ENCODE results near the gene CPT1C. TPM values are rescaled to one million over a fixed set of nuclear protein-coding genes. Genes with fewer than 3 reads are reported as not detected.

The CPT1C gene
- total and polyA plus RNA-seq, 4 donors = 0.37 to 0.75 (median 0.59) TPM

DNA sequence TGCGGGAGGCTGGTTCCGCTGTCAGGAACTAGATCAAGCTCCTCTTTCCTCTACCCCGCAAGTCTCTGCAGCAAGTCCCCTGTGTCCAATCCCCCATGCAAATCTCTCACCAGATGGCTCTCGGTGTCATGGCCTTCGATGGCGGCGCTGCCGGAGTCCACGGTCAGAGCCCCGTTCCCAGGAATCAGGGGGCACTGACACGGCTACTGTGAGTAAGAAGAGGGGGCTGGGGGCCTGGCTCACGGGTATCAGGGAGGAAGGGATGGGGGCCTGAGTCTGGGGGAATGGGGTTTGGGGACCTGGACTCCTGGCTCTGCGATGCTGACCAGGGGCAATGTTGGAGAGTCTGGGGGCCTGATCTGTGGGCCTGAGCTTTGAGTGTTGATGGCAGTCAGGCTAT lies 44.9 kb upstream of the CPT1C start (continued):
- no peak for TF ChIP-seq SP1 (IDR thresholded peaks at IDR 0.05)
- no peak for TF ChIP-seq YY1 (IDR thresholded peaks at IDR 0.05)
- TF ChIP-seq GABPA (IDR thresholded peaks at IDR 0.05 in 1 of 2, conservative IDR thresholded peaks at IDR 0.05 in 1 of 2) = no peak
- TF ChIP-seq HNF4G (IDR thresholded peaks at IDR 0.05) = no peak
- TF ChIP-seq RAD21 (IDR thresholded peaks at IDR 0.05) = no peak
- no peak for TF ChIP-seq JUND (IDR thresholded peaks at IDR 0.05)
- TF ChIP-seq, protein P1, sequence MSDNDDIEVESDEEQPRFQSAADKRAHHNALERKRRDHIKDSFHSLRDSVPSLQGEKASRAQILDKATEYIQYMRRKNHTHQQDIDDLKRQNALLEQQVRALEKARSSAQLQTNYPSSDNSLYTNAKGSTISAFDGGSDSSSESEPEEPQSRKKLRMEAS (IDR thresholded peaks at IDR 0.05) = no peak
- TF ChIP-seq RXRA (IDR thresholded peaks at IDR 0.05) = no peak
- TF ChIP-seq TAF1 (conservative IDR thresholded peaks at IDR 0.05) = no peak

DNA sequence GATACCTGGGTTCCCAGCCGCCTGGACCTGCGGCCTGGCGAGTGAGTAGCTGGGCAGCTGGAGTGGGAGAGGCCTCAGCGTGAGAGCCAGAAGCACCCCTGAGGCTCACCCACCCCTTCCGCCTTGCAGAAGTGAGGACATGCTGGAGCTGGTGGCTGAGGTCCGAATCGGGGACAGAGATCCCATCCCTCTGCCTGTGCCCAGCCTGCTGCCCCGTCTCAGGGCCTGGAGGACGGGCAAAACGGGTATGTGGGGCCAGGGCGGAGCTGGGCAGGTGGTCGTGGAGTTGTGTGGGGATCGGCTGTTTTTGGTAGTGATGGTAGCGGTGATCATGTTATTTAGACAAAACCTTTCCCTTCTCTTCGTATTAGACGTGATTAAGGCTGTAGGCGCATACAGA lies 44.3 kb upstream of the CPT1C start:
- peaks cover 10 to 31% (median 24%) of the 10 kb centered on the region in 4 donors for H3K36me3 ChIP-seq (ENCODE audit: control insufficient read depth in 4 of 4, insufficient read depth in 3 of 4, low read depth in 1 of 4, low read length in 3 of 4)
- H3K9me3 ChIP-seq (ENCODE audit: control insufficient read depth in 4 of 4, low read length in 3 of 4) = no peaks in the 10 kb centered on the region
- no peak overlapping the region for H3K9ac ChIP-seq (ENCODE audit: low read depth in 1 of 2, low read length in 2 of 2)
- DNase-seq (ENCODE audit: low spot score) = no peak
- WGBS = 95% methylated on average over 17 of the region's 17 CpGs
- H3K27ac ChIP-seq (ENCODE audit: low read depth in 1 of 2, low read length in 2 of 2) = no peak overlapping the region
- H3K27me3 ChIP-seq (ENCODE audit: control insufficient read depth in 4 of 4, insufficient read depth in 4 of 4, low read length in 3 of 4) = no peaks in the 10 kb centered on the region
- peaks cover 0 to 20% (median 13%) of the 10 kb centered on the region in 4 donors for H3K4me1 ChIP-seq (ENCODE audit: control insufficient read depth in 4 of 4, insufficient read depth in 4 of 4, low read length in 3 of 4)
- no peak overlapping the region for H3K4me3 ChIP-seq (ENCODE audit: low read depth in 1 of 3, low read length in 3 of 3)
- TF ChIP-seq, protein P2, sequence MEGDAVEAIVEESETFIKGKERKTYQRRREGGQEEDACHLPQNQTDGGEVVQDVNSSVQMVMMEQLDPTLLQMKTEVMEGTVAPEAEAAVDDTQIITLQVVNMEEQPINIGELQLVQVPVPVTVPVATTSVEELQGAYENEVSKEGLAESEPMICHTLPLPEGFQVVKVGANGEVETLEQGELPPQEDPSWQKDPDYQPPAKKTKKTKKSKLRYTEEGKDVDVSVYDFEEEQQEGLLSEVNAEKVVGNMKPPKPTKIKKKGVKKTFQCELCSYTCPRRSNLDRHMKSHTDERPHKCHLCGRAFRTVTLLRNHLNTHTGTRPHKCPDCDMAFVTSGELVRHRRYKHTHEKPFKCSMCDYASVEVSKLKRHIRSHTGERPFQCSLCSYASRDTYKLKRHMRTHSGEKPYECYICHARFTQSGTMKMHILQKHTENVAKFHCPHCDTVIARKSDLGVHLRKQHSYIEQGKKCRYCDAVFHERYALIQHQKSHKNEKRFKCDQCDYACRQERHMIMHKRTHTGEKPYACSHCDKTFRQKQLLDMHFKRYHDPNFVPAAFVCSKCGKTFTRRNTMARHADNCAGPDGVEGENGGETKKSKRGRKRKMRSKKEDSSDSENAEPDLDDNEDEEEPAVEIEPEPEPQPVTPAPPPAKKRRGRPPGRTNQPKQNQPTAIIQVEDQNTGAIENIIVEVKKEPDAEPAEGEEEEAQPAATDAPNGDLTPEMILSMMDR (IDR thresholded peaks at IDR 0.05; ENCODE audit: low read depth, low read length, missing input control) = no peak
- TF ChIP-seq RAD21 (IDR thresholded peaks at IDR 0.05) (no peak), RXRA (IDR thresholded peaks at IDR 0.05) (no peak), HNF4G (IDR thresholded peaks at IDR 0.05) (no peak), EGR1 (IDR thresholded peaks at IDR 0.05; ENCODE audit: low read depth in 2 of 2) (no peak), HNF4A (conservative IDR thresholded peaks at IDR 0.05) (no peak), TAF1 (conservative IDR thresholded peaks at IDR 0.05) (no peak), YY1 (IDR thresholded peaks at IDR 0.05) (no peak), FOXA2 (IDR thresholded peaks at IDR 0.05) (no peak), SP1 (IDR thresholded peaks at IDR 0.05) (no peak), JUND (IDR thresholded peaks at IDR 0.05) (no peak), FOXA1 (IDR thresholded peaks at IDR 0.05) (no peak)
- TF ChIP-seq, protein P3, sequence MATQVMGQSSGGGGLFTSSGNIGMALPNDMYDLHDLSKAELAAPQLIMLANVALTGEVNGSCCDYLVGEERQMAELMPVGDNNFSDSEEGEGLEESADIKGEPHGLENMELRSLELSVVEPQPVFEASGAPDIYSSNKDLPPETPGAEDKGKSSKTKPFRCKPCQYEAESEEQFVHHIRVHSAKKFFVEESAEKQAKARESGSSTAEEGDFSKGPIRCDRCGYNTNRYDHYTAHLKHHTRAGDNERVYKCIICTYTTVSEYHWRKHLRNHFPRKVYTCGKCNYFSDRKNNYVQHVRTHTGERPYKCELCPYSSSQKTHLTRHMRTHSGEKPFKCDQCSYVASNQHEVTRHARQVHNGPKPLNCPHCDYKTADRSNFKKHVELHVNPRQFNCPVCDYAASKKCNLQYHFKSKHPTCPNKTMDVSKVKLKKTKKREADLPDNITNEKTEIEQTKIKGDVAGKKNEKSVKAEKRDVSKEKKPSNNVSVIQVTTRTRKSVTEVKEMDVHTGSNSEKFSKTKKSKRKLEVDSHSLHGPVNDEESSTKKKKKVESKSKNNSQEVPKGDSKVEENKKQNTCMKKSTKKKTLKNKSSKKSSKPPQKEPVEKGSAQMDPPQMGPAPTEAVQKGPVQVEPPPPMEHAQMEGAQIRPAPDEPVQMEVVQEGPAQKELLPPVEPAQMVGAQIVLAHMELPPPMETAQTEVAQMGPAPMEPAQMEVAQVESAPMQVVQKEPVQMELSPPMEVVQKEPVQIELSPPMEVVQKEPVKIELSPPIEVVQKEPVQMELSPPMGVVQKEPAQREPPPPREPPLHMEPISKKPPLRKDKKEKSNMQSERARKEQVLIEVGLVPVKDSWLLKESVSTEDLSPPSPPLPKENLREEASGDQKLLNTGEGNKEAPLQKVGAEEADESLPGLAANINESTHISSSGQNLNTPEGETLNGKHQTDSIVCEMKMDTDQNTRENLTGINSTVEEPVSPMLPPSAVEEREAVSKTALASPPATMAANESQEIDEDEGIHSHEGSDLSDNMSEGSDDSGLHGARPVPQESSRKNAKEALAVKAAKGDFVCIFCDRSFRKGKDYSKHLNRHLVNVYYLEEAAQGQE (IDR thresholded peaks at IDR 0.05) = no peak
- TF ChIP-seq, protein P4, sequence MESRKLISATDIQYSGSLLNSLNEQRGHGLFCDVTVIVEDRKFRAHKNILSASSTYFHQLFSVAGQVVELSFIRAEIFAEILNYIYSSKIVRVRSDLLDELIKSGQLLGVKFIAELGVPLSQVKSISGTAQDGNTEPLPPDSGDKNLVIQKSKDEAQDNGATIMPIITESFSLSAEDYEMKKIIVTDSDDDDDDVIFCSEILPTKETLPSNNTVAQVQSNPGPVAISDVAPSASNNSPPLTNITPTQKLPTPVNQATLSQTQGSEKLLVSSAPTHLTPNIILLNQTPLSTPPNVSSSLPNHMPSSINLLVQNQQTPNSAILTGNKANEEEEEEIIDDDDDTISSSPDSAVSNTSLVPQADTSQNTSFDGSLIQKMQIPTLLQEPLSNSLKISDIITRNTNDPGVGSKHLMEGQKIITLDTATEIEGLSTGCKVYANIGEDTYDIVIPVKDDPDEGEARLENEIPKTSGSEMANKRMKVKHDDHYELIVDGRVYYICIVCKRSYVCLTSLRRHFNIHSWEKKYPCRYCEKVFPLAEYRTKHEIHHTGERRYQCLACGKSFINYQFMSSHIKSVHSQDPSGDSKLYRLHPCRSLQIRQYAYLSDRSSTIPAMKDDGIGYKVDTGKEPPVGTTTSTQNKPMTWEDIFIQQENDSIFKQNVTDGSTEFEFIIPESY (IDR thresholded peaks at IDR 0.05) = no peak

Measured in liver (tissue), 9 donors.